ES-I3 (cell line): ENCODE measurements around the gene BLOC1S2.

Source experiments
- H3K36me3 ChIP-seq: 2 replicates; pipeline ENCODE4 v1.6.1; 2013; ENCODE audit warnings: mild to moderate bottlenecking, low read length, control low read depth, moderate library complexity; ENCODE audit not compliant: insufficient read depth
- H3K4me1 ChIP-seq: 2 replicates; pipeline ENCODE4 v1.6.1; 2013; ENCODE audit warnings: mild to moderate bottlenecking, control low read depth, low read length; ENCODE audit not compliant: insufficient read depth
- H3K9ac ChIP-seq: 2 replicates; pipeline ENCODE4 v1.6.1; 2013; ENCODE audit warnings: low read depth, mild to moderate bottlenecking, low read length, moderate library complexity
- H3K9me3 ChIP-seq: 2 replicates; pipeline ENCODE4 v1.6.1; 2013; ENCODE audit warnings: mild to moderate bottlenecking, low read length, moderate library complexity; ENCODE audit not compliant: control insufficient read depth, insufficient read depth

BLOC1S2 gene

GRCh38 chr10:100286051-100287033 lies at the start of gene BLOC1S2:
BLOC1S2 (minus strand) TSS chr10:100286680; CDS start chr10:100286659, 21 bp downstream.
- H3K9ac ChIP-seq, result peak within 1 kb of the TSS; percentile 74
- H3K36me3 ChIP-seq, result peaks cover 8% of the 10 kb centered on the region; the same call in 1 of the 2 replicates

GRCh38 chr10:100334762-100335161 lies 48.3 kb upstream of the BLOC1S2 start:
- H3K9me3 ChIP-seq, result no peaks in the 10 kb centered on the region
- H3K4me1 ChIP-seq, result no peaks in the 10 kb centered on the region
- H3K9ac ChIP-seq, result no peak overlapping the region
- no peaks in the 10 kb centered on the region for H3K36me3 ChIP-seq

More at GRCh38 chr10:100286051-100287033, at the start of gene BLOC1S2:
- no peaks in the 10 kb centered on the region for H3K9me3 ChIP-seq
- H3K4me1 ChIP-seq, result 0 out of 2 replicates have a peak, but pooled peaks cover 5% of the 10 kb centered on the region

- Histone ChIP-seq H3K9me3 (no peaks in the 10 kb centered on the region), H3K9ac (no peak overlapping the region), H3K4me1 (no peaks in the 10 kb centered on the region), H3K36me3 (no peaks in the 10 kb centered on the region)
These were observed 47.4 kb upstream of the BLOC1S2 start for GRCh38 chr10:100333661-100334440.

- Histone ChIP-seq H3K9me3 (no peaks in the 10 kb centered on the region), H3K9ac (no peak overlapping the region), H3K4me1 (no peaks in the 10 kb centered on the region), H3K36me3 (no peaks in the 10 kb centered on the region)
These were observed 46.6 kb upstream of the BLOC1S2 start for GRCh38 chr10:100333106-100333505.

GRCh38 chr10:100330079-100330478 lies 43.6 kb upstream of the BLOC1S2 start, which contains the start of gene PKD2L1:
PKD2L1 (minus strand) TSS chr10:100330228; CDS start chr10:100330103, 125 bp downstream.
- Histone ChIP-seq H3K9ac (no peak within 1 kb of the TSS; the same call in 1 of the 2 replicates), H3K4me1 (no peaks in the 10 kb centered on the region), H3K9me3 (no peaks in the 10 kb centered on the region), H3K36me3 (no peaks in the 10 kb centered on the region)

GRCh38 chr10:100328198-100328597 lies 41.7 kb upstream of the BLOC1S2 start:
- Histone ChIP-seq H3K9ac (no peak overlapping the region), H3K4me1 (no peaks in the 10 kb centered on the region), H3K9me3 (no peaks in the 10 kb centered on the region), H3K36me3 (no peaks in the 10 kb centered on the region)

GRCh38 chr10:100327718-100328009 lies 41.2 kb upstream of the BLOC1S2 start:
- H3K4me1 ChIP-seq, result no peaks in the 10 kb centered on the region
- H3K36me3 ChIP-seq, result no peaks in the 10 kb centered on the region
- no peak overlapping the region for H3K9ac ChIP-seq
- no peaks in the 10 kb centered on the region for H3K9me3 ChIP-seq

- no peak overlapping the region for H3K9ac ChIP-seq
- H3K9me3 ChIP-seq, result no peaks in the 10 kb centered on the region
- no peaks in the 10 kb centered on the region for H3K4me1 ChIP-seq
- H3K36me3 ChIP-seq, result no peaks in the 10 kb centered on the region
These were observed 40.7 kb upstream of the BLOC1S2 start for GRCh38 chr10:100327007-100327717.

- no peaks in the 10 kb centered on the region for H3K36me3 ChIP-seq
- no peaks in the 10 kb centered on the region for H3K4me1 ChIP-seq
- H3K9me3 ChIP-seq, result no peaks in the 10 kb centered on the region
- no peak overlapping the region for H3K9ac ChIP-seq
These were observed 38.7 kb upstream of the BLOC1S2 start for GRCh38 chr10:100325158-100325557.

GRCh38 chr10:100319707-100320402 lies 33.4 kb upstream of the BLOC1S2 start:
- H3K36me3 ChIP-seq, result no peaks in the 10 kb centered on the region
- H3K9me3 ChIP-seq, result no peaks in the 10 kb centered on the region
- no peak overlapping the region for H3K9ac ChIP-seq
- H3K4me1 ChIP-seq, result no peaks in the 10 kb centered on the region; the same call in 1 of the 2 replicates

GRCh38 chr10:100318207-100318606 lies 31.7 kb upstream of the BLOC1S2 start:
- Histone ChIP-seq H3K4me1 (no peaks in the 10 kb centered on the region; the same call in 1 of the 2 replicates), H3K9ac (no peak overlapping the region), H3K9me3 (no peaks in the 10 kb centered on the region), H3K36me3 (no peaks in the 10 kb centered on the region)

- H3K9me3 ChIP-seq, result no peaks in the 10 kb centered on the region
- no peak overlapping the region for H3K9ac ChIP-seq
- H3K36me3 ChIP-seq, result no peaks in the 10 kb centered on the region
- no peaks in the 10 kb centered on the region; the same call in 1 of the 2 replicates for H3K4me1 ChIP-seq
These were observed 29.1 kb upstream of the BLOC1S2 start for GRCh38 chr10:100315615-100316014.

- no peaks in the 10 kb centered on the region; the same call in 1 of the 2 replicates for H3K4me1 ChIP-seq
- H3K9me3 ChIP-seq, result no peaks in the 10 kb centered on the region
- no peaks in the 10 kb centered on the region for H3K36me3 ChIP-seq
These were observed 24.8 kb upstream of the BLOC1S2 start for GRCh38 chr10:100311298-100311697.

More at GRCh38 chr10:100311298-100311697, 24.8 kb upstream of the BLOC1S2 start:
- no peak overlapping the region for H3K9ac ChIP-seq
